Kidney (tissue), 14 donors: Measurements from ENCODE around the gene GOLGA1. TPM values are rescaled to one million over a fixed set of nuclear protein-coding genes. Genes with fewer than 3 reads are reported as not detected.

ENCODE experiments used
- DNase-seq, 5 donors: peaks; one replicate each; pipeline ENCODE4 v3.0.0-alpha.2; 2013 to 2020
- FAIRE-seq: peaks from 2 replicates; lab custom pipeline; 2012; peaks lifted over from hg19 to GRCh38; lab: Jason Lieb, UNC
- H3K27ac ChIP-seq, 2 donors: one replicate each; pipeline ENCODE4 v1.7.0; 2013; ENCODE audit warnings: low read depth in 2 of 2, low read length in 2 of 2, inconsistent platforms in 1 of 2
- H3K27me3 ChIP-seq: one replicate; pipeline ENCODE4 v1.7.1; 2013; ENCODE audit warnings: low read length, inconsistent platforms; ENCODE audit not compliant: control insufficient read depth, insufficient read depth
- H3K36me3 ChIP-seq, 3 donors: one replicate each; pipeline versions ENCODE4 v1.7.0 to v1.7.1; 2013; ENCODE audit warnings: low read length in 3 of 3, control low read depth in 1 of 3, inconsistent platforms in 1 of 3; ENCODE audit not compliant: insufficient read depth in 3 of 3, control insufficient read depth in 2 of 3
- H3K4me1 ChIP-seq, 3 donors: one replicate each; pipeline versions ENCODE4 v1.7.0 to v1.7.1; 2013; ENCODE audit warnings: low read length in 3 of 3, inconsistent platforms in 1 of 3, low read depth in 1 of 3; ENCODE audit not compliant: control insufficient read depth in 2 of 3, insufficient read depth in 2 of 3
- H3K4me3 ChIP-seq, 3 donors: one replicate each; pipeline versions ENCODE4 v1.7.0 to v1.8.1; 2013; ENCODE audit warnings: low read length in 3 of 3, control low read depth in 1 of 3, inconsistent platforms in 1 of 3
- H3K9ac ChIP-seq, 3 donors: one replicate each; pipeline versions ENCODE4 v1.7.0 to v1.7.1; 2013; ENCODE audit warnings: low read length in 3 of 3, control low read depth in 1 of 3, inconsistent platforms in 1 of 3
- H3K9me3 ChIP-seq, 3 donors: one replicate each; pipeline versions ENCODE4 v1.7.0 to v1.7.1; 2013; ENCODE audit warnings: low read length in 3 of 3, control low read depth in 1 of 3, inconsistent platforms in 1 of 3; ENCODE audit not compliant: control insufficient read depth in 2 of 3, insufficient read depth in 1 of 3
- CTCF ChIP-seq: IDR thresholded peaks from 3 replicates; pipeline ENCODE4 v1.5.1; 2012; ENCODE audit warnings: mild to moderate bottlenecking, moderate library complexity, borderline replicate concordance; ENCODE audit not compliant: insufficient read depth; ENCODE audit errors: extremely low read depth
- intact Hi-C: fragments of 100-400 bp; cut with DNase I; formaldehyde crosslinking; loops from one replicate; pipeline ENCODE4 v1.11.1; 2022
- polyA plus RNA-seq: library from polyadenylated mRNA; stranded (reverse); fragments of 350-450 nt; fragmentation: Illumina TruSeq; extraction: RNeasy Lipid Tissue Mini Kit (QIAGEN cat#74804); gene quantifications from one replicate; pipeline ENCODE4 v1.2.3, GENCODE V29; 2014; ENCODE audit warnings: low read depth, low replicate concordance; ENCODE audit not compliant: insufficient read depth
- total RNA-seq: library from RNA; stranded (reverse); fragmentation: NEBNext Ultra II Directional; extraction: Animal tissue kit (Norgen Biotek cat#: 25700); gene quantifications from one replicate; pipeline ENCODE4 v1.2.1, GENCODE V29; 2021
- donor health status: control.
- donor health status: control.
- donor health status: control.
- donor health status: control.
- donor health status: control.
- donor health status: DM: yes; HTN: yes; CAD: no.
- donor health status: Normal renal cell carcinoma (clear cell type).

Gene GOLGA1
- total and polyA plus RNA-seq, 2 donors from 2014 or later, result 6.2 to 21.0 TPM

- H3K27me3 ChIP-seq, result no peaks in the 10 kb centered on the region
- peaks cover 0 to 19% (median 4%) of the 10 kb centered on the region in 3 donors for H3K36me3 ChIP-seq
- H3K9ac ChIP-seq, result peak overlapping the region; percentile 61 to 84 (median 68)
- H3K4me3 ChIP-seq, result peak overlapping the region; percentile 65 to 94 (median 72)
- H3K9me3 ChIP-seq, result no peaks in the 10 kb centered on the region
- no peak for FAIRE-seq
- no peak for TF ChIP-seq CTCF
- DNase-seq, result peak in 4 of 5 donors; percentile 48 to 87 (median 59)
- H3K4me1 ChIP-seq, result peaks cover 5 to 21% (median 19%) of the 10 kb centered on the region in 3 donors
- peak overlapping the region; percentile 29 to 91 for H3K27ac ChIP-seq
- intact Hi-C loops, result no loop called here
Observed at GRCh38 chr9:124869986-124870560, 70.8 kb downstream of the GOLGA1 start.

DNA sequence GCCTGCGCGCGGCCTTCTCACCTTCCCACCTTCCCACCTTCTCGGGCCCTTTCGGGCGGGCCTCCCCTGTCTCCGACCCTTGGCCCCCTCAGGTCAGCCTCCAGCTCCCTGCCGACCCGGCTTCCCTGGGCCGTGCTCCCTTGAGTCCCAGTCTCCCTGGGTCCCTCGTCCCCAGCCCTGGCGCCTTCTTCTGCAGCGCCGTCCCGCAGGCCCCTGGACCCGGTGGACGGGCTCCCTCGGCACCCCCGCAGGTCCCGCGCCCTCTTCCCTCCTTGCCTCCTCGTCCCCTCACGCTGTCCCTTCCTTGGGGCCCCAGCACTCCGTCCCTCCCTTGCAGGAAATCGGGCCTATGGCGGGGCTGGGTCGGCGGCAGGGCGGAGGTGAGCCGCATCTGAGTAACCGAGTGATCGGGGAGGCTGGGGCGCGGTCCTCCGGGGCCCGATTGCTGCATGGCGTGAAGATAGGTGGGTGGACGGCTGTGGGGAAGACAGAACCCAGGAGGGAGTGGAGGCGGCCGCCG lies 71.4 kb downstream of the GOLGA1 start:
- peak overlapping the region; percentile 68 to 91 for H3K27ac ChIP-seq
- TF ChIP-seq CTCF, result no peak
- H3K9me3 ChIP-seq, result no peaks in the 10 kb centered on the region
- peaks cover 0 to 14% (median 0%) of the 10 kb centered on the region in 3 donors for H3K36me3 ChIP-seq
- H3K4me1 ChIP-seq, result peaks cover 5 to 21% (median 19%) of the 10 kb centered on the region in 3 donors
- FAIRE-seq (no peak), DNase-seq (peak in 2 of 5 donors; percentile 39 to 87)
- H3K27me3 ChIP-seq, result no peaks in the 10 kb centered on the region
- H3K9ac ChIP-seq, result peak overlapping the region; percentile 61 to 84 (median 68)
- H3K4me3 ChIP-seq, result peak overlapping the region; percentile 72 to 94 (median 92)
- intact Hi-C loops, result no loop called here

DNA sequence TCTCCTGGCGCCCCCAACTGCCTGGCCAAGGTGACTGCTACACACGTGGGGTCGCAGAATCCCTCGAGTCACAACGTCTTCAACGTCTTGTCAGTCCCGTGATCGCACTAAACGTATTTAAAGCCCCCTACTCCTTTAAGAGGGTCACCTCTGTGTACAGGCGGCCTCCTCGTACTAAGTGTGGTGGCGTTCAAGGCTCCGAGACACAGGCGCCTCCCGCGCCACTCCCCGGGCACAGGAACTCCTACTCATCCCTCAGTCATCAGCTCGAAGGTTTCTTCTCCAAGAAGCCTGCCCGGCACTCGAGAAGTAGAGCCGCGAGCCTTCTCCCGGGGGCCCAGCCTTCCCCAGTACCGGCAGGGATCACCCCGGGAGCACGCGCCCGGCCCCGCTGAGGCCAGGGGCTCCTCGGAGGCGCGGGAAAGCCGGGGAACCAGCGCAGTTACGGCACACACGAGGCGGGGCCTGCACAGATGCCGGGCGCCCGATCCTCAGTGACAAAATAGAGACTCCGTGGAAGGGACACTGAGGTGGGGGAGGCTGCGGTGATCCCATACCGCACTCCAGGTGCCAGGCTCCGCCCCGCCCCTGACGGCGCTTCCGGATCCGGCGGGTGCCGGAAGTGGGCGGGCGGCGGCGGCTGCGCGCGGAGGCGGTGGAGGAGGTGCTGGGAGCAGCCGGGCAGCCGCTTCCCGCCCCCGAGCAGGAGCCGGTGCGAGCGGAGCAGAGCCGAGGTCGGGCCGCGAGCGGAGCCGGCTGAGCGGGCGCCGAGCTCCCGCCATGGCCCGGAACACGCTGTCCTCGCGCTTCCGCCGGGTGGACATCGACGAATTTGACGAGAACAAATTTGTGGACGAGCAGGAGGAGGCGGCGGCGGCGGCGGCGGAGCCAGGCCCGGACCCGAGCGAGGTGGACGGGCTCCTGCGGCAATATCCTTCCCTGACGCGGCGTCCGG lies 72.1 kb downstream of the GOLGA1 start:
- peaks cover 5 to 21% (median 19%) of the 10 kb centered on the region in 3 donors for H3K4me1 ChIP-seq
- no peaks in the 10 kb centered on the region for H3K9me3 ChIP-seq
- peak overlapping the region; percentile 74 to 91 for H3K27ac ChIP-seq
- FAIRE-seq (no peak), DNase-seq (peak; percentile 89 to 96 (median 93))
- peak overlapping the region; percentile 89 to 95 (median 95) for H3K9ac ChIP-seq
- H3K27me3 ChIP-seq, result no peaks in the 10 kb centered on the region
- H3K4me3 ChIP-seq, result peak overlapping the region; percentile 84 to 94 (median 92)
- intact Hi-C loops, result no loop called here
- no peak for TF ChIP-seq CTCF
- peaks cover 0 to 7% (median 0%) of the 10 kb centered on the region in 3 donors for H3K36me3 ChIP-seq
